GM11168 (cell line): ENCODE measurements around the gene GNG11.

Source experiments
- in situ Hi-C: fragments of 300-500 bp; cut with MboI; formaldehyde crosslinking; loops from one replicate; pipeline ENCODE4 v1.12.0; 2022; ENCODE audit warnings: low sequenced_read_pairs; ENCODE audit not compliant: unreplicated experiment

The GNG11 gene

GRCh38 chr7:93910076-93910994 lies 11.2 kb upstream of the GNG11 start:
- in situ Hi-C loops: loop anchor here (25.0 kb wide), 1 partner anchor 477 kb away; the partner anchor contains the start of gene COL1A2

DNA sequence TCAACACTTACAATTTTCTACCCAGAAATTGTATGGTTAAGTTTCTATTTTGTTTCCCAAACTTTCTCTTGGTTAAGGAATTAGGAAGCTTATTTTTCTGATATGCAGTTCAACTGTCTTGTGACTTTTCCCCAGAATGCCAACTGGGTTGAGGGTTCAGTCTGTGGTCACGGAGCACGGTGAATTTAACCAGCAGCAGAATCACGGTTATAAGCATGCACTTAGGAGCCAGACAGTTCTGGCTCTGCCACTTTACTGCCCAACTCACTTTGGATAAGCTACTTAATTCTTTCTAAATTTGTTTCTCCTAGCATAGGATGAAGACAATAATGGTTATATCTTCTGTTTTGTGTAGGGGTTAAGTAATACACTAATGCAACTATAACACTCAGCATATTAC lies 10.3 kb upstream of the GNG11 start:
- in situ Hi-C loops: loop anchor here (25.0 kb wide), 1 partner anchor 476 kb away; the partner anchor contains the start of gene COL1A2

GRCh38 chr7:93911661-93912060 lies 9.9 kb upstream of the GNG11 start:
- in situ Hi-C loops: loop anchor here (25.0 kb wide), 1 partner anchor 476 kb away; the partner anchor contains the start of gene COL1A2

GRCh38 chr7:93913197-93913596 lies 8.3 kb upstream of the GNG11 start:
- in situ Hi-C loops: loop anchor here (25.0 kb wide), 1 partner anchor 474 kb away; the partner anchor contains the start of gene COL1A2

DNA sequence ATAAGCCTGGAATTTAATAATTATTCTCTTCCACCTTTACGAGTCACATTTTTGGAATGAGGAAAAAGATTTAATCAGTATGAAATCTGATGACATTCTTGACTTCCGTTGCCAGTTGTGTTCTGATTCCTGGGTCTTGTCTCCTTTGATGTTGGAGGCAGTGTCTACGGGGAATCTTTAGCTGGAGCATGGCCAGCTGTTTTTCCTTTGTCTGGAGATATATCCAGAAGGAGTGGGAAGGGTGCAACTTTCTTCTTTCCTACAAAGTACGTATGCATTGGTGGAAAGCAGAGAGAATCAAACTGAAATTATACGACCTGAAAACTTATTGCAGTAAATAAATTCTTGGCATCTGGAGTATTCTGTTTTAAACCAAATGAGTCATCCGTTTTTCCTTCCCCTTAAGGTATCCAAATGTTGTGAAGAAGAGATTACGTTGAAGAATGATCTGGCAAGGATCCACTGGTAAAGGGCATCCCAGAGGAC lies 6.9 kb upstream of the GNG11 start:
- in situ Hi-C loops: loop anchor here (25.0 kb wide), 1 partner anchor 473 kb away; the partner anchor contains the start of gene COL1A2

- in situ Hi-C loops: loop anchor here (25.0 kb wide), 1 partner anchor 472 kb away; the partner anchor contains the start of gene COL1A2
These were observed 6.2 kb upstream of the GNG11 start for GRCh38 chr7:93915206-93915842.

GRCh38 chr7:93915888-93916287 lies 5.6 kb upstream of the GNG11 start:
- in situ Hi-C loops: loop anchor here (25.0 kb wide), 1 partner anchor 471 kb away; the partner anchor contains the start of gene COL1A2

DNA sequence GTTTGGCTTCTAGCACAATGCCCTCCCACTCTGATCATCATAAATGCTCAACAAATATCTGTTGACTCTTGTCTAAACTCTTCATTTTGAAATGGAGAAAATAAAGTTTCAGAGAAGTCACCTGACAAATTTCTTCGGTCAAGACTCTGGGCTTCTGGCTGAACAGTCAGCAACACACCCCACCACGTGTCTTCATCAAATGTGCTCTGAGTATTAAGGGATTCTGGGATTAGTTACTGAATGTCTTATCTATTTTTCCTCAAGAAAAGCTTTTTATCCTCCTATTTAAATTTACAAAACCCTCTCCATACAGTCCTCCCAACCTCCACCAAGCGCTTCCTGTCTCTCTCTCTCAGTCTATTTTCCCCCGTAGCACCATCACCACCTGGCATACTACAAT lies 5.2 kb upstream of the GNG11 start:
- in situ Hi-C loops: loop anchor here (25.0 kb wide), 1 partner anchor 471 kb away; the partner anchor contains the start of gene COL1A2

DNA sequence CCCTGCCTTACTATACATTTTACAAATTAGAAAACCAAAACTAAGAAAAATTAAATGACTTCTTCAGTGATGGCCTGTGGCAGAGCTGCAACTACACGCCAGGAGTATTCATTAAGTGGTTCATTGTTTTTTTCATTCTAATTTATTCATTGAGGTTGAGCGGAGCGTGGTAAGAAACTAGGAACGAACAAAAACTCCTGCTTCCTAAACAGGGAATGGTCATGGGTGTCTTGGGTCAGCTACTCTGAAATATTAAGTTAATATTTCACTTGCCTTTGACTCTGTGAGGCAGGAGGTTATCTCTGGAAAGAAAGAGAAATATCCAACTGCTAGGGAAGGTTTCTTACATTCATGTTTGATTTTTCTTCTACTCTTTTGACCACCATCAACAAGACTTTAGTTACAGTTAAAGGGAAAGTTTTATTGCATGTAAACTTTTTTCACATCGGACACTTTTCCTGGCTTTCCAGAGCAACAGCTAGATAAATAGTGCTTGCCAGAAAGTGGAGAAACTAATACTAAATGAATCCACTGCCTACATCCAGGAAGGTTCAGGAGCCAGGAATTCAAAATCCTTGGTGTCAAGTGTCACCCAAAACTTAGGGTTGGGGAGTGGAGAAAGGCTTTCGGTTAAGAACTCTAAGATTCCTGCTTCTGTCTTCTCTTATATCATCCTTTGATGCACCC lies 896 bp upstream of the GNG11 start:
- in situ Hi-C loops: loop anchor here (25.0 kb wide), 1 partner anchor 467 kb away; the partner anchor contains the start of gene COL1A2

DNA sequence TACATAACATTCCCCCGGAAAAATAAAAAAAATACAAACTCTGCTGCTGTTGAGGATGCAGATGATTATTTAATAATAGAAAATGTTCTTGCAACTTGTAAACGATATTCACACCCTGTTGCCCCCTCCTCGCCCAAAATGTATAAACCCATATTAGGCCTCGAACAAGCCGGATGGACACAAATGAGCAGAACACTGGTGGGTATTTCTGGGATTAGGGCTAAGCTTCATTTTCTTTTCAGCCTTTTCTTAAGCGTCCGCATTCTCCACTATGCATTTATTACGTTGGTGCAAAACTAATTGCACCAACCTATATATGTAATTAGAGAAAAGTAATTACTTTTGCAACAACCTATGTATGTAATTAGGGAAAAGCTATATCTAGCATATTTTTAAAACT lies 349 bp upstream of the GNG11 start:
- in situ Hi-C loops: loop anchor here (25.0 kb wide), 1 partner anchor 466 kb away; the partner anchor contains the start of gene COL1A2

GRCh38 chr7:93923296-93923695 lies 1.8 kb downstream of the GNG11 start:
- in situ Hi-C loops: loop anchor here (25.0 kb wide), 1 partner anchor 464 kb away; the partner anchor contains the start of gene COL1A2

DNA sequence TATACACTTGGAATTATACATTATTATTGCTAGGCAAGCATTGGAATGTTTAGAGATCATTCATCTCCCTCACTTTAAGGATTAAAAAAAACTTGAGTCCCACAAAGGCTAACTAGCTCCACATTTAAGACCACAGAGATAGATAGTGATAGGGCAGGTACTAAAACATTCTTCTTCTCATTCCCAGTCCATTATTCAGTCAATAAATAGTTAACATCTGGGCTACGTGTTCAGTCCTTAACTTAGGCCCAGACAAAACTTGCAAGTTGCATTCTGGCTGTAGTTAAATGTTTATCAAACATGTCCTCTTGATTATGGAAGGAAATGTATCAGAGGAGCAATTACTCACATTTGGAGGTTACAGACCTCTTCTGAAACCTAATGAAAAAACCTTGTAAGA lies 2.4 kb downstream of the GNG11 start:
- in situ Hi-C loops: loop anchor here (25.0 kb wide), 1 partner anchor 463 kb away; the partner anchor contains the start of gene COL1A2

DNA sequence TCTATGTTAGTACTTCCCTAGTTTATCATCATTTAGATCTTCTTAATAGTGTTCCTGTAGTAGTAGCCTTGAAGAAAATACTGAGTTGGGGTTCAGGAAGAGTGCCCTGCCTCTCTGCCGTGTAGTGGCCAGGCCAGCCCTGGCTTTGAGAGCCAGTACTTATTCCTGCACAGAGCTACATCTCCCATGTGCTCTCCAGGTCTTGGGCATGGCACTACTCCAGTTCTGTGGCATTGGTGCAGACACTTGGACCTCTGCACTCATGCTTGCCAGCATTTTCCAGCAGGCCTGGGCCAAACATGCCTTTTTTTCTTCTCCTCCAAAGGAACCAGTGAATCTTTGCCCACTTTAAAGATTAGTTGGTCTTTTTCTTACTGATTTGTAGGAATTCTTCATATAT lies 5.3 kb downstream of the GNG11 start:
- in situ Hi-C loops: no loop called here

DNA sequence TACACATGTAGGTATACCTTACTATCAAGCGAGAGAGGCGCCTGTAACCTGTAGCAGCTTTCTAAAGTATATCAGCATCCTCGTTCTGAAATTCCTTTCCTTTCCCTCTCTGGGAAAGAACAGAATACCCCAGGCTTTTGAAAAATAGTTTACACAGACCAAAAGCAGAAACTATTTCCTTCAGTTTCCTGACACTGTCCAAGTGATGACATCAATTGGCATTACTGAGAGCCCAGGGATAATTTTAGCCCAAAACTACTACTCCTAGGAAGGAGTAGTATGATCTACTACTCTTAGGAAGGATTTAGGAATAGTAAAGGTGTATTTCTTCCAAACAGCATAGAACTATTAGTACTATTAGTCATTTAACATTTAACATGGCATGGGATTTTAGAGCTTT lies 6.0 kb downstream of the GNG11 start:
- in situ Hi-C loops: no loop called here

- in situ Hi-C loops: no loop called here
These were observed 10.1 kb downstream of the GNG11 start for GRCh38 chr7:93931655-93932054.

DNA sequence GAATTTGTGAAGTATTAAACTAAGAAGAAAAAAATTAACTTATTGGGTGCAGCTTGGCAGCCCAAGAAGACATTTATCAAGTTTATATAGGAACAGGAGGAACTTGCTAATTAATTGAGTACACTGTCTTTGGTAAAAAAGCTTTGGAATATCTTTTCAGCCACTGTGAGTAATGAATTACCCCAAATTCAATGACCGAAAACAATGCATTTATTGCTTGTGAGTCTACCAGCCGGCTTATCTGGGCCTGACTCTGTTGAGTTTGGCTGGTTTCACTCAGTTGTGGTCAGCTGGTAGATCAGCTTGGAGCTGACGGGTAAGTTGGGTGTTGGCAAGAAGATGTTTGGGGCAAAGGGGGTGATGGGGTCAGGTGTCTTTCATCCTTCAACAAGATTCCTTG lies 11.6 kb downstream of the GNG11 start:
- in situ Hi-C loops: no loop called here

DNA sequence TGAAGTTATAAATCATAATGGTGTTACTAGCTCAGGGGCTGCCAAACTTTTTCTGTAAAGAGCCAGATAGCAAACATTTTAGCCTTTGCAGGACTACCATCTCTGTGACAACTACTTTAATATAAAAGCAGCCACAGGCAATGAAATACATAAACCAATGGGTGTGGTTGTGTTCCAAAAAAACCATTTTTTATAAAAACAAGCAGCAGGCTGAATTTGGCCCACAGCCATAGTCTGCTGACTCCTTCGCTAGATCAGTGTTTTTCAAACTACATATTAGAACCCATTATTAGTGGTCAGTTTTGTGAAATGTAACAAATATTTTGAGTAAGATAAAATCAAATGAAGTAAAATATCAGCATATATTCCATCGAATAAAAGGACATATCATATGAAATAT lies 13.6 kb downstream of the GNG11 start:
- in situ Hi-C loops: no loop called here

- in situ Hi-C loops: no loop called here
These were observed 16.3 kb downstream of the GNG11 start for GRCh38 chr7:93937818-93938217.

- in situ Hi-C loops: no loop called here
These were observed 16.8 kb downstream of the GNG11 start for GRCh38 chr7:93938293-93938692.

DNA sequence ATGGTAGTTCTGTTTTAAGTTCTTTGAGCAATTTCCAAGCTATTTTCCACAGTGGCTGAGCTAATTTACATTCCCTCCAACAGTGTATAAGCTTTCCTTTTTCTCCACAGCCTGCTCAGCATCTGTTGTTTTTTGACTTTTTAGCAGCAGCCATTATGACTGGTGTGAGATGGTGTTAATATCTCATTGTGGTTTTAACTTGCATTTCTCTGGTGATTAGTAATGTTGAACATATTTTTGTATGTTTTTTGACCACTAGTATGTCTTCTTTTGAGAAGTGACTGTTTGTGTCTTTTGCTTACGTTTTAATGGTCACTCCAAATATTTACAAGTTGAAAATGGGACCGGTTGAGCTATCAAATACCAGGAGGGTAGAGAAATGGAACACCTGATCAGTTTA lies 20.4 kb downstream of the GNG11 start:
- in situ Hi-C loops: no loop called here
